Panc1 (cell line): ENCODE results near the gene PDCD1. TPM values are rescaled to one million over a fixed set of nuclear protein-coding genes. Genes with fewer than 3 reads are reported as not detected.

Experiments
- ATAC-seq: fragments of 200-7000 bp; cut with Tn5 transposase; 2 replicates; pipeline ENCODE4 v1.9.1; 2020; ENCODE audit warnings: mild to moderate bottlenecking, moderate library complexity
- BruUV-seq: library from RNA; stranded (reverse); fragments of 400-500 nt; replicated peaks from 2 replicates; lab custom pipeline; 2021; lab: Mats Ljungman, UMichigan
- CTCF ChIA-PET: fragments of 300-600 bp; sonication (Branson Sonifier 250); formaldehyde crosslinking; loops from one replicate; lab custom pipeline; 2022; ENCODE audit warnings: antibody characterized with exemption; lab: Charles Lee
- POLR2A ChIA-PET: fragments of 300-600 bp; sonication (Branson Sonifier 250); formaldehyde crosslinking; loops from one replicate; lab custom pipeline; 2022; ENCODE audit warnings: antibody characterized with exemption; lab: Charles Lee
- DNase-seq: peaks from one replicate; pipeline ENCODE4 v3.0.0-alpha.2; 2010; ENCODE audit warnings: low read depth, low spot score
- H3K27ac ChIP-seq: 2 replicates; pipeline ENCODE4 v1.5.1; 2011; ENCODE audit warnings: mild to moderate bottlenecking, low read length, inconsistent platforms
- H3K27me3 ChIP-seq: fragments of 200-500 bp; sonication (Bioruptor generic); 2 replicates; pipeline ENCODE4 v1.6.0; 2014; ENCODE audit warnings: low read length, inconsistent platforms; ENCODE audit not compliant: control insufficient read depth, insufficient read depth
- H3K36me3 ChIP-seq: fragments of 200-500 bp; sonication (Bioruptor generic); 2 replicates; pipeline ENCODE4 v1.5.1; 2014; ENCODE audit warnings: inconsistent platforms, mild to moderate bottlenecking, low read length, moderate library complexity; ENCODE audit not compliant: control insufficient read depth, insufficient read depth
- H3K4me1 ChIP-seq: 2 replicates; pipeline ENCODE4 v1.5.1; 2011; ENCODE audit warnings: inconsistent platforms, mild to moderate bottlenecking, low read length, moderate library complexity; ENCODE audit not compliant: control insufficient read depth, insufficient read depth
- H3K4me3 ChIP-seq, 2 experiments: 2 replicates each; pipeline ENCODE4 v1.5.1; 2011 to 2012; ENCODE audit warnings: low read depth in 2 of 2, low read length in 2 of 2, mild to moderate bottlenecking in 2 of 2, inconsistent platforms in 1 of 2, moderate library complexity in 1 of 2
- H3K9me3 ChIP-seq: fragments of 200-500 bp; sonication (Bioruptor generic); 2 replicates; pipeline ENCODE4 v1.5.1; 2014; ENCODE audit warnings: low read depth, mild to moderate bottlenecking, inconsistent platforms, low read length, moderate library complexity; ENCODE audit not compliant: control insufficient read depth, insufficient read depth
- POLR2AphosphoS5 ChIP-seq: IDR thresholded peaks from 2 replicates; pipeline ENCODE4 v1.6.1; 2012; ENCODE audit warnings: mild to moderate bottlenecking, low read depth, low read length, moderate library complexity
- SIN3A ChIP-seq: IDR thresholded peaks from 2 replicates; pipeline ENCODE4 v1.6.1; 2012; ENCODE audit warnings: low read depth, mild to moderate bottlenecking, low read length, moderate library complexity, borderline replicate concordance; ENCODE audit not compliant: insufficient read depth
- TCF7L2 ChIP-seq: IDR thresholded peaks from 2 replicates; pipeline ENCODE4 v1.6.1; 2011; ENCODE audit warnings: mild to moderate bottlenecking, low read depth, low read length, inconsistent platforms
- in situ Hi-C: cut with HindIII; loops from 2 replicates; pipeline ENCODE4 v1.10.0; 2016; ENCODE audit warnings: low sequenced_read_pairs, low pct_unique_long_range_greater_than_20kb
- intact Hi-C: fragments of 100-400 bp; cut with micrococcal nuclease; formaldehyde crosslinking; loops from one replicate; pipeline ENCODE4 v1.10.0; 2022; ENCODE audit not compliant: unreplicated experiment
- total RNA-seq: library from RNA; stranded (reverse); gene quantifications from one replicate; pipeline ENCODE4 v1.2.1, GENCODE V29; 2021; ENCODE audit not compliant: unreplicated experiment
- TF ChIP-seq, protein P1 (sequence below): fragments of 450-650 bp; IDR thresholded peaks from 2 replicates; pipeline ENCODE4 v1.5.1; 2017; ENCODE audit warnings: mild to moderate bottlenecking
- TF ChIP-seq, protein P2 (sequence below), 2 experiments: IDR thresholded peaks; 2 replicates each; pipeline ENCODE4 v1.6.1; 2011 to 2012; ENCODE audit warnings: low read depth in 2 of 2, control low read depth in 1 of 2, low read length in 1 of 2, mild to moderate bottlenecking in 1 of 2, moderate library complexity in 1 of 2; ENCODE audit not compliant: insufficient read depth in 1 of 2

The PDCD1 gene
- total RNA-seq, 1 experiment from 2014 or later = 0.15 TPM

DNA sequence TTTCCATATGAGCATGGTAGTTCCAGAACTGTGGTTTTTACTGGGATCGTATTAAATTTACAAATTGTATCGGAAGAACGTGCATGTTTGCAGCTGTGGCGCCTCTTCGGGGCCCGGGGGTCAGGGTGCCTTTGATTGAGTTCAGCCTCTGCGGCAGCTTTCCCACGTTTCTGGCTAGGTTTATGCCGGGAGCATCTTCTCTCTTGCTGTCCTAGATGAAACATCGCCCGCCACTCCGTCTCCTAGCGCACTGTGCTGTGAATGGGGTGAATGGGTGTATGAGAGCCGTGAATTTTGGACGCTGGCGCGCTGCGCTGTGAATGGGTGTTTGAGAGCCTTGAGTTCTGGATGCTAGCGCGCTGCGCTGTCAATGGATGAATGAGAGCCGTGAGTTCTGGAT lies 12.3 kb downstream of the PDCD1 start:
- ChIA-PET CTCF (no interaction called here), POLR2A (no interaction called here)
- no TSS peak for BruUV-seq
- intact Hi-C loops = no loop called here
- Histone ChIP-seq H3K4me3 (no peak overlapping the region), H3K27me3 (no peaks in the 10 kb centered on the region), H3K27ac (no peak overlapping the region), H3K9me3 (no peaks in the 10 kb centered on the region), H3K36me3 (no peaks in the 10 kb centered on the region), H3K4me1 (peaks cover 5% of the 10 kb centered on the region; the same call in 1 of the 2 replicates)
- TF ChIP-seq, protein P1, sequence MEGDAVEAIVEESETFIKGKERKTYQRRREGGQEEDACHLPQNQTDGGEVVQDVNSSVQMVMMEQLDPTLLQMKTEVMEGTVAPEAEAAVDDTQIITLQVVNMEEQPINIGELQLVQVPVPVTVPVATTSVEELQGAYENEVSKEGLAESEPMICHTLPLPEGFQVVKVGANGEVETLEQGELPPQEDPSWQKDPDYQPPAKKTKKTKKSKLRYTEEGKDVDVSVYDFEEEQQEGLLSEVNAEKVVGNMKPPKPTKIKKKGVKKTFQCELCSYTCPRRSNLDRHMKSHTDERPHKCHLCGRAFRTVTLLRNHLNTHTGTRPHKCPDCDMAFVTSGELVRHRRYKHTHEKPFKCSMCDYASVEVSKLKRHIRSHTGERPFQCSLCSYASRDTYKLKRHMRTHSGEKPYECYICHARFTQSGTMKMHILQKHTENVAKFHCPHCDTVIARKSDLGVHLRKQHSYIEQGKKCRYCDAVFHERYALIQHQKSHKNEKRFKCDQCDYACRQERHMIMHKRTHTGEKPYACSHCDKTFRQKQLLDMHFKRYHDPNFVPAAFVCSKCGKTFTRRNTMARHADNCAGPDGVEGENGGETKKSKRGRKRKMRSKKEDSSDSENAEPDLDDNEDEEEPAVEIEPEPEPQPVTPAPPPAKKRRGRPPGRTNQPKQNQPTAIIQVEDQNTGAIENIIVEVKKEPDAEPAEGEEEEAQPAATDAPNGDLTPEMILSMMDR = no peak
- TF ChIP-seq POLR2AphosphoS5 (no peak), TCF7L2 (no peak), SIN3A (no peak)
- TF ChIP-seq, protein P2, sequence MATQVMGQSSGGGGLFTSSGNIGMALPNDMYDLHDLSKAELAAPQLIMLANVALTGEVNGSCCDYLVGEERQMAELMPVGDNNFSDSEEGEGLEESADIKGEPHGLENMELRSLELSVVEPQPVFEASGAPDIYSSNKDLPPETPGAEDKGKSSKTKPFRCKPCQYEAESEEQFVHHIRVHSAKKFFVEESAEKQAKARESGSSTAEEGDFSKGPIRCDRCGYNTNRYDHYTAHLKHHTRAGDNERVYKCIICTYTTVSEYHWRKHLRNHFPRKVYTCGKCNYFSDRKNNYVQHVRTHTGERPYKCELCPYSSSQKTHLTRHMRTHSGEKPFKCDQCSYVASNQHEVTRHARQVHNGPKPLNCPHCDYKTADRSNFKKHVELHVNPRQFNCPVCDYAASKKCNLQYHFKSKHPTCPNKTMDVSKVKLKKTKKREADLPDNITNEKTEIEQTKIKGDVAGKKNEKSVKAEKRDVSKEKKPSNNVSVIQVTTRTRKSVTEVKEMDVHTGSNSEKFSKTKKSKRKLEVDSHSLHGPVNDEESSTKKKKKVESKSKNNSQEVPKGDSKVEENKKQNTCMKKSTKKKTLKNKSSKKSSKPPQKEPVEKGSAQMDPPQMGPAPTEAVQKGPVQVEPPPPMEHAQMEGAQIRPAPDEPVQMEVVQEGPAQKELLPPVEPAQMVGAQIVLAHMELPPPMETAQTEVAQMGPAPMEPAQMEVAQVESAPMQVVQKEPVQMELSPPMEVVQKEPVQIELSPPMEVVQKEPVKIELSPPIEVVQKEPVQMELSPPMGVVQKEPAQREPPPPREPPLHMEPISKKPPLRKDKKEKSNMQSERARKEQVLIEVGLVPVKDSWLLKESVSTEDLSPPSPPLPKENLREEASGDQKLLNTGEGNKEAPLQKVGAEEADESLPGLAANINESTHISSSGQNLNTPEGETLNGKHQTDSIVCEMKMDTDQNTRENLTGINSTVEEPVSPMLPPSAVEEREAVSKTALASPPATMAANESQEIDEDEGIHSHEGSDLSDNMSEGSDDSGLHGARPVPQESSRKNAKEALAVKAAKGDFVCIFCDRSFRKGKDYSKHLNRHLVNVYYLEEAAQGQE (IDR thresholded peaks at IDR 0.05; ENCODE audit: insufficient read depth in 1 of 2, low read depth in 2 of 2, low read length in 1 of 2) = no peak
- in situ Hi-C loops = no loop called here
- no peak for ATAC-seq
- no peak for DNase-seq

DNA sequence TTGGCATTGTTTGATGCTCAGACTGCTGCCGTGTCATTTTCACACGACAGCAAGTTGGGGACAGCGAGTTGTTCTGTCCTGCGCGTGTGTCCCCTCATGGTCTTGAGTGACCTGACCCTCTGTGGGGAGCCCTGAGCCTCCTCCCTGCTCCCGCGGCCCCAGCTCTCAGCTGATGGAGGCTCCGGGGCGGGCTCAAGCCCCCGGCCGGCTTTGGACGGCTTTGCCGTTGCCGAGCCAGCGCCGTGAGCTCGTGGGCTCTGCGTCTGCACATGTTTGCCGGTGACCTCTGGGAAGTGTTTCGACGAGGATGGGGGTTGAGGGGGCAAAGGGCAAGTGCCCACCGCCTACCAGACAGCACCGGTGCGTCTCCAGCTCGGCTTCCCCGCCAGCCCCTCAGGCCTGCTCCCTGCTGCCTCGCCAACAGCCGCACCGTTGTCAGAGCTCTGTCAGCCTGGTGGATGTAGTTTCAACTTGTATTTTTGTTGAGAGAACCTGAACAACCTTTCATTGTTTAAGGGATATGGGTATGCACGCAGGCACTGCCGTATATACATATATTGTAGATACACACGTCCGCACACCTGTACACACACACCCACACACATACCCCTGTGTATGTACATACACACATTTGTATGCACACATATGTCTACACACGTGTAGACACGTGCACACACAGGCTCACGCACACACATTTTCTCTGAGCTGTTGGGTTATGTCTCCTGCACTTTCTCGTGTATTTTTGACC lies 13.7 kb downstream of the PDCD1 start:
- H3K27ac ChIP-seq = no peak overlapping the region
- H3K9me3 ChIP-seq = no peaks in the 10 kb centered on the region
- intact Hi-C loops = no loop called here
- BruUV-seq = no TSS peak
- in situ Hi-C loops = no loop called here
- H3K4me1 ChIP-seq = peaks cover 5% of the 10 kb centered on the region; the same call in 1 of the 2 replicates
- H3K27me3 ChIP-seq = no peaks in the 10 kb centered on the region
- no peaks in the 10 kb centered on the region for H3K36me3 ChIP-seq
- no peak for ATAC-seq
- ChIA-PET CTCF (no interaction called here), POLR2A (interaction anchor here (0.5 kb wide), 1 partner anchor 288 kb away, joined by 13 read pairs; no protein-coding TSS in a partner anchor)
- no peak for DNase-seq
- TF ChIP-seq TCF7L2 (no peak), POLR2AphosphoS5 (no peak), SIN3A (no peak)
- TF ChIP-seq, protein P2 (IDR thresholded peaks at IDR 0.05; ENCODE audit: insufficient read depth in 1 of 2, low read depth in 2 of 2, low read length in 1 of 2) = no peak
- TF ChIP-seq, protein P1 = no peak
- H3K4me3 ChIP-seq = peak overlapping the region in 1 of 2 experiments; percentile 57; a peak in 3 of 4 replicates
